GM19468 (cell line): ENCODE measurements around the gene TSPAN1.

Source experiments
- ATAC-seq: cut with Tn5 transposase; IDR thresholded peaks from one replicate; pipeline ENCODE4 v1.9.1; 2021; ENCODE audit warnings: mild to moderate bottlenecking, moderate library complexity, moderate number of reproducible peaks; ENCODE audit not compliant: unreplicated experiment; ENCODE audit errors: extremely low read depth

TSPAN1 gene

DNA sequence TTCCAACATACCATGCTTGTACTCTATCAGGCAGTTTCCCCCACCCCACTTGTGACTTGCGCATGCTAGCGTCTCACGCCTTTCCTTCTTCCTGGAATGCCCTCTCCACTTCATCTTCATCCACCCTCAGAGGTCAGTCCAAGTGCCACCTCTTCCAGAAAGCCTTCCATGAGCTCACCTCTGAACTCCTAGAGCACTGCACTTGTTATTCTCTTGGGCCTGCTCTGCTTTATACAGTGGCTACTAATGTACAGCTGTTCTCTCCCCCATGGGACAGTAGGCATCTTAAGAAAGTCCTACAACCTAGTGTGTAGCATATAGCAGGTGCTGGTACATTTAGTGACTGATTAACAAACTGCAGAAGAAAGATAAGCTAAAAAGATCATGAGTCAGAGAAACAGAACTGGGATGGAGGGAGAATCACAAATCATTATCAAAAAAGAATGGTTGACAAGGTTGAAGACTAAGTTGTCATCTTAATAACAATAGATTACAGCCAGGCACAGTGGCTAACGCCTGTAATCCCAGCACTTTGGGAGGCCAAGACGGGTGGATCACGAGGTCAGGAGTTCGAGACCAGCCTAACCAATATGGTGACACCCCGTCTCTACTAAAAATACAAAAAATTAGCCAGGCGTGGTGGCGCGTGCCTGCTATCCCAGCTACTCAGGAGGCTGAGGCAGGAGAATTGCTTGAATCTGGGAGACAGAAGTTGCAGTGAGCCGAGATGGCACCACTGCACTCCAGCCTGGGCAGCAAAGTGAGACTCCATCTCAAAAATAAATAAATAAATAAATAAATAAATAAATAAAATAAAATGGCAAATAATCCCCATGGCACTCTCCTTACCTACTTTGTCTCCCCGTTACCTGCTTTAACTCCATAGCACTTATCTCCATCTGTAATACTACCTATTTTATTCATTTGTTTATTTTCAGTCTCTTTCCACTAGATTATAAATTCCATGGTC, 16.3 kb upstream of the TSPAN1 start:
- peak; percentile 48 for ATAC-seq

DNA sequence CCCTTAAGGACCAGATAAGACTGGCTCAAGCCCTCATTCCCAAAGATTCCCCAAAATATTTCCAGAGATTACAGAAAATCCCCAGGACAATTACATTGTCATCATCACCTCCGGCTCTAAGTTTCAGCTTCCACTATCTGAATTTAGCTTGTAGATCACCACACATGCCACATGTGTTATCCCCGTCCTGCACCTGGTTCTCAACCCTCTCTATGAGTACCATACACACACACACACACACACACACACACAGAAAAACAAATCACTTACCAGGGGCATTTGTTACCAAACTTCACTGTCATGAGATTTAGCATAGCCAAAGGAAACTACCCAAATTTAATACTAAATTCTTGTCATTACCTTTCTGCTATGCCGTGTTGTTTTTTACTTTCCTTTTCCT, 15.4 kb upstream of the TSPAN1 start:
- ATAC-seq = no peak

DNA sequence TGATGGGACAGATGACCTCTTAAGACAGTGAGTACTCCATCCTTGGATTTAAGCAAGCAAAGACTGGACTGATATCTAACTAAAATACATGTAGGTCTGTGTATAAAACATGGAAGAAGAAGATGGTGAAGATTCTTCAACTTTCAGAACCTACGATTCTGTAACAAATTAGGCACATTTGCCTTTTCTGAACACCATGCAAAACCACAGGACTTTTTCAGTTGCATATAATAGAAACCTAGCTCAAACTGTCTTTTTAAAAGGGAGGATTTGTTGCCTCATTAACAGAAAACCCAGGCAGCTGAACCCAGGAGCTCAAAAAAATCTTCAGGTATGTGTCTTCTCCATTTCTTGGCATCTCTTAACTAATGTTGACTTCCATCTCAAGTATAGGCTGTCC, 14.7 kb upstream of the TSPAN1 start:
- no peak for ATAC-seq

DNA sequence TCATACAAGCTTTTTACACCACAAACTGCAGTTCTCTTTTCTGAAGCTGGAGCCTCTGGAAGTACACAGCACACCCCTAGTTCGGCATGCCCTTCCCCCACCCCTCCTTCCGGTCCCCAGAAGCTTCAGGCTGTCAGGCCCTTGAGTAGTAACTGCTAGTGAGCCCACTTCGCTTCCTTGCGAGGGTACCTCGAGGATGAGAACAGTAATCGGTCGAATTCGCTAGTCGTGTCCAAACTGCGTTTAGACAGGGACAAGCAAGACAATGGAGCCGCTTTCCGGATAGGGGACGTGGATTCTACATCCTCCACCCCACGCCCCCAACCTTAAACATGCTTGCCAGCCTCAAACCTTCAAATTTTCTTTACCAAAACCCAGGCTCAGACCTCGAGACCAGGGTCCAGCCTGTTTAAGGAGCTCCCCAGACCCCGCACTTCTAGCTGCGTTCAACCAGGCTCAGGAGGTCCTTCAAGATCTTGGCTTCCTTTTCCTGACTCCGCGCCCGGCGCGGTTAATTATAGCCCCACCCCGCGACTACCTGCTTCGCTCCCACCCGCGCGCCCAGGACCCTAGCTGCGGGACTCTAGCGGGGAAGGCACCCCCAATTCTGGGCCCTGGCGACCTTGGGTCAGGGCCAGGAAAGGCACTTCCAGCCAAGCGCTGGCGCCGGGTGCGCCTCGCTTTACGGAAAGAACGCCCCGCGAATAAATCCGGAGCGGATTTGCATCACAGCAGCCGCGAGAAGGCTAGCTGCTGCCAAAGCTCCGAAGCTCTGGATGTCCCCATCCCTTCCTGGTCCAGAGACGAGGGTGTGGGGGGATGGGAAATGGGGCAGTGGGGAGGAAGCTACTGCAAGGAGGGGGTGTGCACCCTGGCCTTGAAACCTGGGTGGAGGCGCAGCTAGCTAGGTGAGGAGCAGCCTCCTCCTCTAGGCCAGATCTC, 8.1 kb upstream of the TSPAN1 start:
- ATAC-seq = no peak

DNA sequence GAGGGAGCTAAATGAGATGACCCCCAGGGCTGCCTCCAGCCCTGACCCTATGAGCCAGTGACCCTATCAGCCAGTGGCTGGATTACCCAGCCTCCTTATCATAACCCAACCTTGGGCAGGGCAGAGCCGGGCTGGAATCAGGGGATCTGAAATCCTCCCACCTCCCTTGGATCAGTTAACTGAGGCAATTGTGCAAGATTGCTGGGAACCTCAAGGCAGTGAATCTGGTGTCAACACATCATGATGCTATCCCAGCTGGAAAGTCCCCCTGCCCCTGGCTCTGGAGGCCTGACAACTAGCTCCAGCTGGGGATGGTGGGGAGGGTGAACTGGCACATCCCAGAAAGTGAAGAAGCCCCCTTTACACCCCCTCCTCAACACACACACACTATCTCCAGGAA, 6.4 kb upstream of the TSPAN1 start:
- no peak for ATAC-seq

DNA sequence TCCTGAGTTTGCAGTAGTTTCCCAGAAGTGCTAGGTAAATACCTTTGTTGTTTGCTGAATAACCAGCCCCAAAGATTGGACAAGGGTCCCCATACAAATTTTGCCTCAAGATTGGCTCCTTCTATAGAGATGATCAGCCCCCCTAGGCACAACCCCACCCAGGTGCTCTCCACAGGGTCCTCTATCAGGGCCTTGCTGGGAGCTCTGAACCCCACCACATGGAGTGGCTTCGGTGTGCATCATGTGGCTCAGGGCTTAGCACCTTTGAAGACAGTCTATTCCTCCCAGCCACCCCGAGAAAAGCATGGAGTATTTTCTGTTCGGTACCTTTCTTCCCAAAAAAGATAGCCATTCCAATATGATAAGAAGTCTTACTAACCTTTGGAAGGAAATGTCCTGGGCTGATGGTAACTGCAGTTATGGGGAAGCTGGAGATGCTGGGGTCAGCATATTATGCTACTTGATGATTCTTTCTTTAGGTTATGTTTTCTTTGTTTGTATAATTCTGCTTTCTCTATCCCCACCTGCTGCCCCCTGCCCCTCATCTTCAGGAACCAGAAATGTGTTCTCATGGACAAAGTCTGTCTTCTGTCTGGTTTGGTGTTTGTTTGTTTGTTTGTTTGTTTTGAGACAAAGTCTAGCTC, 5.0 kb upstream of the TSPAN1 start:
- no peak for ATAC-seq

DNA sequence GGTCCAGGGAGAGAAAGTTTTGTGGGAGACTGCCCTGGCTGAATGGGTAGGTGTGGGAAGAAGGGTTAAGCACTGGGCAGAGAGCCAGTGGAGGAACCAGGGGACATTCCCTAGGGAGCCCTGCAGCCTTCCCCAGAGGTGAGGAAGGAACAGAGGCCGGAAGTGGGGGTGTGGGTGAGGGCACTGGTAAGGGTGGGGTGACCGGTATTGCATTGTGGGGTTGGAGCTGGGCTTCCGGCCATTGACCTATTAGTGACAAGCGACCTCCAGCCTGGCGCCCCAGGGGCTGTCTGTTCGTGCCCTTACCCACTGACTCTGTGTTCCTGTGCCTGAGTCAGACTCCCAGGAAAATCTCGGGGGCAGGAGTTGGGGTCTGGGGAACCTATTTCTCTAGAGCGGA, 3.5 kb upstream of the TSPAN1 start:
- no peak for ATAC-seq

DNA sequence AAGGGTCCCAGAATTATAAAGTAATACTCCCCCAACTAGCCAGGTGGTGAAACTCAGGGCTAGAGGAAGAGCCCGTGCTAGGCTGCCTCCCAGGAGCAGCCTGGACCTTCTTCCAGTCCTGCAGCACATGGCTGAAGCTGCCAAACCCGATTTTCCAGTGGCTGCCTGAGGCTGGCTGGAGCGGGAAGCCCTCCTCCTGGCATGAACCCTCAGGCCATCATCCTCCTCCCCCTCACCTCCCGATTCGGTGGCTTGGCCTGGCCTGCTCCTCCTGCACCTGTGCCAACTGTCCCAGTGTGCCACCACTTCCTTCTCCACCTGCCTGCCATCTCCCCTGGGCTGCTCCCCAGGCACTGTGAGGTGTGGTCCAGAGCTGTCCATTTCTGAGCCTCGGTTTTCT, 3.0 kb upstream of the TSPAN1 start:
- ATAC-seq = no peak

DNA sequence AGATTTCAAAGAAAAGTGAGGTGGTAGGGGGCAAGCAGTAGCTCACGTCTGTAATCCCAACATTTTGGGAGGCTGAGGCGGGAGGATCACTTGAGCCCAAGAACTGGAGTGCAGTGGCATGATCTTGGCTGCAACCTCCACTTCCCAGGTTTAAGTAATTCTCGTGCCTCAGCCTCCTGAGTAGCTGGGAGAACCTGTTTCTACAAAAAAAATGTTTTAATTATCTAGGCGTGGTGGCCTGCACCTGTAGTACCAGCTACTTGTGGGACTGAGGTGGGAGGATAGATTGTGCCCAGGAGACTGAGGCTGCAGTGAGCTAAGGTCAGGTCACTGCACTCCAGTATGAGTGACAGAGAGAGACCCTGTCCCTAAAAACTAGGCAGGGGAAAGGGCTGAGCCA, 2.6 kb upstream of the TSPAN1 start:
- ATAC-seq = no peak

DNA sequence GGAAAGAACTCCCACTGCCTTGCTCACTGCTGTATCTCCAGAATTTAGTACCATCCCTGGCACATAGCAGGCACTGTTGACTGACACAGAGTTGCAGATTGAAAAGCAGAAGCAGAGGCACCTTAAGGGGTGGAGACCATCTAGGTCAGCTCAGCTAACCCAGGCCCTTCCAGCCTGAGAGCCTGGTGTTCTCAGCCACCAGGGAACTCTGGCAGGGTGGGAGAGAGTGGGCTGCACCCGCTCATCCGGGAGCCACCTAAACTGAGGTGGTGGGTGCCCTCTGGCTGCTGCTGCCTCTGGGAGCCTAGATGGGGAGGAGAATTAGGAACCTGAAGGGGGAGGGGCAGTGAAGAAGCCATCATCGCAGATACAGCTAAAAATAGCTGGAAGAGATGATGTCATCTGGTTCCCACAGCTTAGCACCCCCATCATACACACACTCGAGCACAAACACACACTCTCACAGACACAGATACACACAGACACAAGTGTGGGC, 1.5 kb upstream of the TSPAN1 start:
- no peak for ATAC-seq

DNA sequence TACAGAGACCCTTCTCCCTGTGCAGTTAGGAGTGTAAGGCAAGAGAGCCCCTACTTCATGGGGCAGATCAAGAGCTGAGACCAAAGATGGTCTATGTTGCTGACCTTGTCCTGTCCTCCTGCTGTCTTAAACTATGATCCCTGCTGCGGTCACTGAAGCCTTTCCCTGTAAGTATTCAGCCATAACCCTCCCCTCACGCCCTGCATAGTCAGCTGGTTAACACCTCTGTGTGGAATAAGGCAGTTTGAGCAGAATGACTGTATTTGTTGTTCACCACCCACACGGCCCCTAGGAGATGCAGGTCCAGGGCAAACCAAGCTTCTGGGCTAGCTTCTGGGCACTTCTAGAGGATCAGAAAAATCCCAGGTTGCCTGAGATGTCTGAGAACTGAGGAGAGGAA, 356 bp downstream of the TSPAN1 start:
- ATAC-seq = no peak

DNA sequence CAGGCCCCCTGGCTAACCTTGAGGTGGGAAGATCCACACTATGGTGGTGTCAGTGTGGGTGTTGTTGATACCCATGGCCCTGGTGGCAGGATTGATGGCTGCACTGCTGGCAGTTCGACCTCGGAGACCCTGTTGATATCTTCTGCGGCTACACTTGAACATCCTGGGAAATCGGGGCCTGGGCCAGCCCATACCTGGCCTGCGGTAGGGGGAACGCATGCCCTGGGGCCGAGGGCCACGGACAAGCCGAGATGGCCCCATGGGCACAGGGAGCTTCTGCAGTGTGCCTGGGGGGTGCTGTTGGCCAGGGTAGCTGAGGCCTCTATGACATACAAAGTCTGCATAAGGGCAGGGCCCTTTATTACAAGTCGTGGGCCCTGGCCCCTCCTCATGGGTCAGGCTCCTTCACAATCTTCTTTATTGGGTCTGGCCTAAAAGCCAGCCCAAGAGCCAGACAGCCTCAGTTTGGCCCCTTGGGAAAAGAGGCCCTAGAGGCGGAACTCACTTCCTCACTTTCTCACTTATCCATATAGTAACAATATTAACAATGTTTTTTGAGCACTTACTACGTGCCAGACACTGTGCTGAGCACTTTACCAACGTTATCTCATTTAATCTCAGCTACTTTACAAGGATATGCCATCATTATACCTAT, 1.5 kb downstream of the TSPAN1 start, which contains the start of gene P3R3URF:
Gene P3R3URF (minus strand): TSS at position 278 of the 655 bp plus-strand sequence. CDS start 17 bp downstream, at position 261.
- ATAC-seq = no peak

DNA sequence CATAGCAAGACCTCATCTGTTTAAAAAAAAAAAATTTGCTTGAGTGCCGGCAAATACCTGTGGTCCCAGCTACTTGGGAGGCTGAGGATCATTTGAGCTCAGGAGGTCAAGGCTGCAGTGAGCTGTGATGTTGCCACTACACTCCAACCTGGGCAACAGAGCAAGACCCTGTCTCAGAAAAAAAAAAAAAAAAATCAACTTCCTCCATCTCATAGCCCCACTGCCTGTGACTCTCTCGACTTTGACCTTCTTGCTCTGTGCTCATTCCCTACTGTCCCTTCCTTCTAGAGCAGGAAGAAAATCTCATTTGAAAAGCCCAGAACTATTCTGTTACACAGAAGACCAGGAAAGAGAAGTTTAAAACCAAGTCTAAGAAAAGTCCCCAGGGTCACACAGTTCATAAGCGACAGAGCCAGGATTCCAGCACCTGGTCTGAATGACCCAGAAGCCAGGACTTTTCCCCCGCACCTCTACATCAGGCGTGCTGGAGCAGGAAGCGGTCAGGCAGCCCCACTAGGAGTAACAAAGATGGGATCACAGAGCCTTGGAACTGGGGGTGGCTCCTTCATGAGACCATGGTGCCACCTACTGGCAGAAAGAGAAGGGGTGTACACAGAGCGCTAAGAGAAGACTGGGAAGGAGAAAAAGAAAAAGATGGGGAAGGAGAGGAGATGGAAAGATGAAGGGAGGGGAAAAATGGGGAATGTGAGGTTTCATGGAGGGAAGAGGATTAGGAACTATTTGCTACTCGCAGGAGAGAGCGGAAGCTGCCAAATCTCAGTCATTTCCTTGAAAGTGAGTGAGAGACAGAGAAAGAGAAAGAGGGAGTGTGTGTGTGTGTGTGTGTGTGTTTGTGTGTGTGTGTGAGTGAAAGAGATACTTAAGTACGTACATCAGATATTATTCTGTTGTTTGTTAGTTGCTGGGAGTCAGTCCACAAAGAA, 4.5 kb downstream of the TSPAN1 start:
- ATAC-seq = no peak

DNA sequence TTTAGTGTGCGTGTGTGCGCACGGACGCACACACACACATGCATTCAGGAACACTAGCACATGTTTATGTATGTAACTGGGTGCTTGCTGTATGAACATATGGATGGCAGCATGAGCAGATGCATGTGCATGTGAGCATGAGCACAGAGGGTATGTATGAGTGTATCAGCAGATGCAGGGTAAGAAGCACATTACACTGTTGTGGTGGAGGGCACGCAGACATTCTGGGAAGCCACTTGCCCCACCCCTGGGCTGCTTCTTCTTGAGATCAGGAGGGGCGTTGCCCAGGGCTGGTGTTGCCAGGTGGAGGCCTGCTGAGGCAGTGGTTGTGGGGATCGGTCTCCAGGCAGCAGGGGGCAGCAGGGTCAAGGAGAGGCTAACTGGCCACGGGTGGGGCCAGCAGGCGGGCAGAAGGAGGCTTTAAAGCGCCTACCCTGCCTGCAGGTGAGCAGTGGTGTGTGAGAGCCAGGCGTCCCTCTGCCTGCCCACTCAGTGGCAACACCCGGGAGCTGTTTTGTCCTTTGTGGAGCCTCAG, 5.3 kb downstream of the TSPAN1 start:
- no peak for ATAC-seq

DNA sequence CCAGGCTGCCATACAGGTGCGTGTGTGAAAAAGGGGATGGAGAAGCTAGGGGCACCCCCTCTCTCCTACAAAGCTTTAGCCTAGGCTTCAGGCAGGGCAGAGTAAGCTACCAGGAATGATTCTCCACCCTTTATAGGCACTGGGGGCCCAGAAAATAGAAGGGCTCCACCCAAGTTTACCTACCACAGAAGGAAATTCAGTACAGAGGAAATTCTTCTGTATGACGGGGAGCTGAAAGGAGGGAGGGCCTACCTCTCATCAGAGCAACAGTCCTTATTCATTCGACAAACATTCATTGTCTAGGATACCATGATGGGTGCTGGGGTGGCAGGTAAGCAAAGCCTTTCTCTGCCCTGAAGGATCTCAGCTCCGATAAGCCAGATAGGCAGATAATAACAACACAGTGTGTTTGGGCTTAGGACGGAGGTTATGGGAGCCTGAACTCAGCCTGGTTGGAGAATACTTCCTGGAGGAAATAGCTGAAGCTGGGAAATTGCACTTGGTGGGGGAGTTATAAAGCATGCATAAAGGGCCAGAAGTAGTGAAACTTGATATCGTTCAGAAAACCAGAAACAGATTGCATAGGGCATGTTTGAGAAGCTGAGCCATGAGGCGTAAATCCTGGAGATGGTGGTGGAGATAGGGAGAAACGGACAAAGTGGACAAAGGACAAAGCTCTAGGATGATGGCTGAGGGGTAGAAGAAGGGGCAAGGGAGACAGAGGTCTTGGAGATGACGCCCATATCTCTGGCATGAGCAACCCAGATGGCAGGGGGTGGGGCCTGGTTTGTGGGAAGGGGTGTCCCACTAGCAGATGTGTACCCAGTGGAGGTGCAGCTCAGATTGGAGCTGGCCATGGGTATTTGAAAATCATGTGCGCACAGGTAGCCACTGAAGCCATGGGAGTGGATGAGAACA, 6.7 kb downstream of the TSPAN1 start:
- ATAC-seq = no peak

DNA sequence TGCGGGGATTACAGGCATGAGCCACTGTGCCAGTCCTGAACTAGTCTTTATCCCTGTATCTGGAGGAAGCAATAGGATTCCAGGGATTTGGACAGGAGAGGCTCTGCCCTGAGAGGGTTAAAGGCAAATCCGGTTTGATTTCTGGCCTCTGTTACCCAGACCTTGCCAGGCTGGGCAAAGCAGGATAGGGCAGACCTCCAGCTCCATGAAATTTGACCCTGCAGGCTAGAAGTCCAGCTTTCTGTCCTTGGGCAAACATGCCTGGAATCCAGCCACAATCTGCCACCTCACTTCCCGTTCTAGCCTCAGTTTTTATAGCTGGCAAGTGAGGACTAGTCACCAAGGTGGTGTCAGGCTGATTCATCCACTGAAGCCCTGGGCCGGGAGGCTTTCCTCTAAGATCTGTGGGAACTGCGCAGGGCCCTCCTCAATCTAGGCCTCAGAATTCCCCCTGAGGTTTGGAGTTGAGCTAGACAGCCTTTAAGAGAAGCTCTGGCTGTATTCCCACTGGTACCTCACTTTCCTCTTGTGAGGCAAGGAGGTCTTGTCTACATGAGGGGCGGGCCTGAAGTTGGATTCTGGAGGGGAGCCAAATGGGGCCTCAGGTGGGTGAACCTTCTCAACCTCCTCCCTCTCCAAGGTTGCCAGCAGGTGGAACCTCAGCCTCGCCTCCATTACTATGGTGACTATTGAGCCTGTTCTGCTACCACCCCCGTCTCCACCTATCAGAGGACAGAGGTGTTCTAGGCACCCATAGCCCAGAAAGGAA, 8.4 kb downstream of the TSPAN1 start:
- ATAC-seq = no peak
